GM12892 (cell line): ENCODE data around the gene KCNMB1.

Experiments
- POLR2A ChIP-seq: IDR thresholded peaks from 2 replicates; pipeline ENCODE4 v1.6.1; 2011; ENCODE audit warnings: low read depth, low read length, control low read depth
- POLR2AphosphoS5 ChIP-seq: IDR thresholded peaks from 2 replicates; pipeline ENCODE4 v1.6.1; 2011; ENCODE audit warnings: low read depth, low read length, control low read depth

GRCh38 chr5:170357955-170358444, 31.2 kb downstream of the KCNMB1 start:
- TF ChIP-seq POLR2A = no peak
- TF ChIP-seq POLR2AphosphoS5 = no peak
